HG02588 (cell line): ENCODE measurements around the gene FGA.

ENCODE experiments used
- ATAC-seq: cut with Tn5 transposase; IDR thresholded peaks from one replicate; pipeline ENCODE4 v1.9.1; 2021; ENCODE audit warnings: mild to moderate bottlenecking, moderate library complexity; ENCODE audit not compliant: unreplicated experiment

FGA gene

DNA sequence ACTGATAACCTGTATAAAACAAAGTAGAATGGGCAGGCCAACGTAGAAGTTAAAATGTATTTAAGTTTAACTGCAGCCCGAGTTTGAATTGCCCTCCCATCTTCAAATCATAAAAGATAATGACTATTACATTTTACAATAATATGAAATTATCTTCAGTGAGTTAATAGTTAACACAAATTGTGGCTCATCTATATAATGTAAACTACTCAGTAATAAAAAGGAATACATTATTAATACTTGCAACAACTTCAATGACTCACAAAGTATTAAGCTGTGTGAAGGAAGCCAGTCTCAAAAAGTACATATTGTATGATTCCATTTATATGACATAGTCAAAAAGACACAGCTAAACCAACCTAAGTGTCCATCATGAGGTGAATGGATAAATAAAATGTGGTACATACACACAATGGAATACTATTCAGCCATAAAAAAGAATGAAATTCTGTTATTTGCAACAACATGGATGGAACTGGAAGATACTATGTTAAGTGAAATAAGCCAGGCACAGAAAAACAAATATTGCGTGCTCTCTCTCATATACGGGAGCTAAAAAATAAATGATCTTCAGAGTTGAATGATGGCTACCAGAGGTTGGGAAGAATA is 48.2 kb downstream of the FGA start:
- no peak for ATAC-seq
